Measurements from ENCODE around the gene OSBPL8. TPM values are rescaled to one million over a fixed set of nuclear protein-coding genes. Genes with fewer than 3 reads are reported as not detected.

OSBPL8 gene
- total and polyA plus RNA-seq, 2 of the 8 experiments (the other 6 are each of a cell fraction or from before 2014, with no cell fraction given), result 10.9 to 81.1 TPM

DNA sequence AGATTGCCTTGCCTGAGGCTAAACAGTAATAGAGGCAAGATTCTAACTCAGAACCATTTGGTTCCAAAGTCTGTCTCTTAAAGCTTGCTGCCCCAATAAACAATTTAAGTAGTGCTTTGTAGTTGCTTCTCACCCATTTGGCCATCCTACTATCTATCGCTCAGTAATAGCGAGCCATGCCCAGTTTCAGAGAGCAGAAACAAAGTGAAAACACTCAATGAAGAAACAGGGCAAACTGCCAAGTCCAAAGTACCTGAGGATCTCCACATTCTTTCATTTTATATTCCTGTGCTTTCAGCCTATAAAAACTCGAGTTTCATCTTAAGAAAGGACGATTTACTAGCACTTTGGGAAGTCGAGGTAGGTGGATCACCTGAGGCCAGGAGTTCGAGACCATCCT is 108.0 kb downstream of the OSBPL8 start:
- DNase-seq (ENCODE audit: low read depth in 1 of 2, low spot score in 2 of 2), result no peak
- no peaks in the 10 kb centered on the region for H3K27me3 ChIP-seq (replicated peaks in 1 of 4; ENCODE audit: control insufficient read depth in 3 of 4, extremely low read depth in 1 of 4, insufficient read depth in 3 of 4, low read length in 3 of 4)
- no peak overlapping the region for H4K8ac ChIP-seq (ENCODE audit: extremely low read depth, insufficient read depth, low read length)
- no peak overlapping the region for H3K23ac ChIP-seq (ENCODE audit: insufficient read length)
- FAIRE-seq, result no peak
- H3K4ac ChIP-seq (replicated peaks; ENCODE audit: insufficient read length, low read depth, low read length), result no peak overlapping the region
- H3K56ac ChIP-seq (replicated peaks; ENCODE audit: insufficient read length, low read depth, low read length), result no peak overlapping the region
- no peak overlapping the region for H3K9ac ChIP-seq (replicated peaks in 1 of 4; ENCODE audit: extremely low read depth in 1 of 4, low read depth in 3 of 4, low read length in 3 of 4)
- H3K14ac ChIP-seq (ENCODE audit: insufficient read length), result no peak overlapping the region
- no peak overlapping the region for H2BK20ac ChIP-seq (ENCODE audit: low read length)
- no peak overlapping the region for H4K91ac ChIP-seq (replicated peaks; ENCODE audit: insufficient read length, low read length)
- H3K23me2 ChIP-seq (ENCODE audit: low read depth, low read length), result no peaks in the 10 kb centered on the region
- ChIA-PET POLR2A (ENCODE audit: partially characterized antibody) (no interaction called here), CTCF (ENCODE audit: partially characterized antibody) (no interaction called here)
- H3K27ac ChIP-seq (ENCODE audit: low read depth, low read length), result no peak overlapping the region
- H3K4me3 ChIP-seq (ENCODE audit: extremely low read depth in 1 of 4, insufficient read depth in 2 of 4, low read depth in 3 of 4, low read length in 4 of 4), result no peak overlapping the region
- H2BK120ac ChIP-seq (replicated peaks; ENCODE audit: low read depth, low read length), result no peak overlapping the region
- H4K20me1 ChIP-seq (replicated peaks in 1 of 2; ENCODE audit: control insufficient read depth in 1 of 2, insufficient read depth in 2 of 2, low read length in 2 of 2), result peaks cover 0 to 4% of the 10 kb centered on the region in 2 experiments
- no peaks in the 10 kb centered on the region for H3K4me1 ChIP-seq (replicated peaks in 1 of 4; ENCODE audit: control insufficient read depth in 3 of 4, insufficient read depth in 4 of 4, low read length in 3 of 4)
- H2AK5ac ChIP-seq (ENCODE audit: low read depth, low read length), result no peak overlapping the region
- H3K18ac ChIP-seq (ENCODE audit: extremely low read depth, low read length), result no peak overlapping the region
- TF ChIP-seq EP300 (IDR thresholded peaks at IDR 0.05; ENCODE audit: borderline replicate concordance in 1 of 2, low read depth in 2 of 2, low read length in 2 of 2) (no peak), PHF8 (conservative IDR thresholded peaks at IDR 0.05; ENCODE audit: low read depth, low read length) (no peak), HDAC2 (IDR thresholded peaks at IDR 0.05; ENCODE audit: borderline replicate concordance in 1 of 2, low read depth in 2 of 2, low read length in 2 of 2) (no peak)
- H3K79me2 ChIP-seq (ENCODE audit: control insufficient read depth in 1 of 2, insufficient read depth in 2 of 2, low read length in 2 of 2), result peaks cover 0 to 7% of the 10 kb centered on the region in 2 experiments; a peak in 1 of 4 replicates
- no peaks in the 10 kb centered on the region for H3K9me3 ChIP-seq (ENCODE audit: insufficient read depth in 2 of 2, low read depth in 1 of 2, low read length in 1 of 2)
- peaks cover 0 to 7% (median 0%) of the 10 kb centered on the region in 4 experiments; a peak in 1 of 8 replicates for H3K36me3 ChIP-seq (ENCODE audit: control insufficient read depth in 2 of 4, insufficient read depth in 4 of 4, low read length in 3 of 4)
- H2BK15ac ChIP-seq (ENCODE audit: low read length), result no peak overlapping the region
- WGBS, 2 experiments (ENCODE audit: extremely low coverage in 1 of 2, insufficient coverage in 1 of 2, insufficient read length in 1 of 2, insufficient replicate concordance in 2 of 2, low coverage in 1 of 2, low lambda C conversion rate in 2 of 2, missing lambda C conversion rate in 1 of 2), result 89% methylated on average over 6 of the region's 6 CpGs; no CpG with 5 or more reads in 1 of the 2 experiments
- no peak overlapping the region for H4K5ac ChIP-seq (ENCODE audit: insufficient read length, low read depth, low read length)
- H2BK12ac ChIP-seq (ENCODE audit: low read depth, low read length), result no peak overlapping the region
- H3K4me2 ChIP-seq (ENCODE audit: insufficient read depth in 1 of 2, low read depth in 2 of 2, low read length in 2 of 2), result no peak overlapping the region
- H2BK5ac ChIP-seq (ENCODE audit: low read depth, low read length), result no peak overlapping the region
- no peak overlapping the region for H2AFZ ChIP-seq (ENCODE audit: low read length)
- H3K79me1 ChIP-seq (ENCODE audit: low read depth, low read length), result no peaks in the 10 kb centered on the region

All from H1 (cell line).